ENCODE data around the gene SLC22A3.
"Not testable (repeated sequence)": the region's sequence is repeated elsewhere in the genome, so short reads cannot be mapped to it uniquely, and the experiment has no call there.

SLC22A3 gene

GRCh38 chr6:160367798-160368547 lies 19.8 kb downstream of the SLC22A3 start:
- no peak for DNase-seq (ENCODE audit: low read depth in 1 of 2, low spot score in 1 of 2)

GRCh38 chr6:160368670-160369069 lies 20.5 kb downstream of the SLC22A3 start:
- DNase-seq (ENCODE audit: low read depth in 1 of 2, low spot score in 1 of 2): no peak

- DNase-seq (ENCODE audit: low read depth in 1 of 2, low spot score in 1 of 2): not testable (repeated sequence)
Observed at GRCh38 chr6:160373601-160374000, 25.4 kb downstream of the SLC22A3 start.

- DNase-seq (ENCODE audit: low read depth in 1 of 2, low spot score in 1 of 2): no peak
Observed at GRCh38 chr6:160374836-160375560, 26.8 kb downstream of the SLC22A3 start.

GRCh38 chr6:160375561-160375949 lies 27.4 kb downstream of the SLC22A3 start:
- no peak for DNase-seq (ENCODE audit: low read depth in 1 of 2, low spot score in 1 of 2)

GRCh38 chr6:160376445-160376844 lies 28.3 kb downstream of the SLC22A3 start:
- DNase-seq (ENCODE audit: low read depth in 1 of 2, low spot score in 1 of 2): no peak

GRCh38 chr6:160378218-160378617 lies 30.0 kb downstream of the SLC22A3 start:
- no peak for DNase-seq (ENCODE audit: low read depth in 1 of 2, low spot score in 1 of 2)

- no peak for DNase-seq (ENCODE audit: low read depth in 1 of 2, low spot score in 1 of 2)
Observed at GRCh38 chr6:160378882-160379281, 30.7 kb downstream of the SLC22A3 start.

- no peak for DNase-seq (ENCODE audit: low read depth in 1 of 2, low spot score in 1 of 2)
Observed at GRCh38 chr6:160379466-160379865, 31.3 kb downstream of the SLC22A3 start.

- no peak for DNase-seq (ENCODE audit: low read depth in 1 of 2, low spot score in 1 of 2)
Observed at GRCh38 chr6:160382946-160383345, 34.8 kb downstream of the SLC22A3 start.

- no peak for DNase-seq (ENCODE audit: low read depth in 1 of 2, low spot score in 1 of 2)
Observed at GRCh38 chr6:160386869-160387530, 38.8 kb downstream of the SLC22A3 start.

GRCh38 chr6:160387916-160388643 lies 39.9 kb downstream of the SLC22A3 start:
- no peak for DNase-seq (ENCODE audit: low read depth in 1 of 2, low spot score in 1 of 2)

- DNase-seq (ENCODE audit: low read depth in 1 of 2, low spot score in 1 of 2): no peak
Observed at GRCh38 chr6:160388922-160389321, 40.7 kb downstream of the SLC22A3 start.

- DNase-seq (ENCODE audit: low read depth in 1 of 2, low spot score in 1 of 2): no peak
Observed at GRCh38 chr6:160391419-160392116, 43.4 kb downstream of the SLC22A3 start.

GRCh38 chr6:160393442-160393841 lies 45.3 kb downstream of the SLC22A3 start:
- DNase-seq (ENCODE audit: low read depth in 1 of 2, low spot score in 1 of 2): not testable (repeated sequence)

- DNase-seq (ENCODE audit: low read depth in 1 of 2, low spot score in 1 of 2): no peak
Observed at GRCh38 chr6:160393891-160394653, 45.9 kb downstream of the SLC22A3 start.

GRCh38 chr6:160394654-160395035 lies 46.5 kb downstream of the SLC22A3 start:
- DNase-seq (ENCODE audit: low read depth in 1 of 2, low spot score in 1 of 2): no peak

GRCh38 chr6:160395187-160395586 lies 47.0 kb downstream of the SLC22A3 start:
- DNase-seq (ENCODE audit: low read depth in 1 of 2, low spot score in 1 of 2): no peak

GRCh38 chr6:160396292-160396691 lies 48.1 kb downstream of the SLC22A3 start:
- DNase-seq (ENCODE audit: low read depth in 1 of 2, low spot score in 1 of 2): no peak

GRCh38 chr6:160398674-160399271 lies 50.6 kb downstream of the SLC22A3 start:
- DNase-seq (ENCODE audit: low read depth in 1 of 2, low spot score in 1 of 2): no peak

Data from activated T-helper 1 cell treated with anti-CD3 and anti-CD28 coated beads, Interleukin-2, amount 50 U/mL, for 16 hours (primary cell).